Neural cell (in vitro differentiated cells): ENCODE data around the gene CNTNAP1.

Source experiments
- MXI1 ChIP-seq: fragments of 450-650 bp; conservative IDR thresholded peaks from 2 replicates; pipeline ENCODE4 v1.6.1; 2014; ENCODE audit warnings: antibody characterized with exemption, mild to moderate bottlenecking; ENCODE audit not compliant: poor library complexity, severe bottlenecking
- POLR2AphosphoS5 ChIP-seq: IDR thresholded peaks from 2 replicates; pipeline ENCODE4 v1.6.1; 2012
- SMC3 ChIP-seq: fragments of 450-650 bp; conservative IDR thresholded peaks from 2 replicates; pipeline ENCODE4 v1.6.1; 2014; ENCODE audit warnings: antibody characterized with exemption, mild to moderate bottlenecking, moderate library complexity; ENCODE audit not compliant: poor library complexity
- TF ChIP-seq, protein P1 (sequence below): fragments of 450-650 bp; IDR thresholded peaks from 2 replicates; pipeline ENCODE4 v1.5.1; 2014; ENCODE audit warnings: antibody characterized with exemption, mild to moderate bottlenecking, moderate library complexity; ENCODE audit not compliant: poor library complexity, severe bottlenecking
- TF ChIP-seq, protein P2 (sequence below): IDR thresholded peaks from 2 replicates; pipeline ENCODE4 v1.6.1; 2012; ENCODE audit warnings: borderline replicate concordance

DNA sequence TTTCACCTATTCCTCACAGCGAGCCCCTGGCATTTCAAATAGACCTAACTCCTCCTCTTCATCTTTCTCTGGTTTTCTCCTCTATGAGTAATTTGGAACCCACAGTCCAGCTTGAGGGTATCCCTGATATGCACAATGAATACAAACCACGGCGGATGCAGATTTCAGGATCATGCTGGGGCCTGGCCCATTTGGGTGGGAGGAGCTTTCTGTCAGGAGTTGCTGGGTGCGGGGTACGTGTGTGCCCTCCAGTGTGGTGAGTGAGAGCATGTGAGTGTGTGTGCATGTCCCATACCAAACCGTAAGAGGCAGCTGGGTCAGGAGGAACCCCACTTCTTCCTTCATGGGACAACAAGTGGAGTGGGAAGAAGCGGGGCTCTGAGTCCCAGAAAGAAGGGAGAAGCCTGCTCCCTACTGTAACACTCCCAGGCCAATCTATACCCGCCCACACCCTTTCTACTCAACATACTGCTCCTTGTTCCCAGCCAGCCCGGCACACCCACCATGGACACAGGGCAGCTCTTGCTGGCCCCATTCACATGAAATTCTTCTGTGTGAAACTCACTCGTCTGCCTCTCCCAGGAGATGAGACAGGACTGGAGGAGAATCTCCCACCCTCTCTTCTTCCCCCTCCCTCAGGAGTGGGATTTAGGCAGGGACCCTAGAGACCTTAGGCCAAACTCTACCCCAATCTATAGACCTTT lies 18.4 kb downstream of the CNTNAP1 start:
- TF ChIP-seq, protein P1, sequence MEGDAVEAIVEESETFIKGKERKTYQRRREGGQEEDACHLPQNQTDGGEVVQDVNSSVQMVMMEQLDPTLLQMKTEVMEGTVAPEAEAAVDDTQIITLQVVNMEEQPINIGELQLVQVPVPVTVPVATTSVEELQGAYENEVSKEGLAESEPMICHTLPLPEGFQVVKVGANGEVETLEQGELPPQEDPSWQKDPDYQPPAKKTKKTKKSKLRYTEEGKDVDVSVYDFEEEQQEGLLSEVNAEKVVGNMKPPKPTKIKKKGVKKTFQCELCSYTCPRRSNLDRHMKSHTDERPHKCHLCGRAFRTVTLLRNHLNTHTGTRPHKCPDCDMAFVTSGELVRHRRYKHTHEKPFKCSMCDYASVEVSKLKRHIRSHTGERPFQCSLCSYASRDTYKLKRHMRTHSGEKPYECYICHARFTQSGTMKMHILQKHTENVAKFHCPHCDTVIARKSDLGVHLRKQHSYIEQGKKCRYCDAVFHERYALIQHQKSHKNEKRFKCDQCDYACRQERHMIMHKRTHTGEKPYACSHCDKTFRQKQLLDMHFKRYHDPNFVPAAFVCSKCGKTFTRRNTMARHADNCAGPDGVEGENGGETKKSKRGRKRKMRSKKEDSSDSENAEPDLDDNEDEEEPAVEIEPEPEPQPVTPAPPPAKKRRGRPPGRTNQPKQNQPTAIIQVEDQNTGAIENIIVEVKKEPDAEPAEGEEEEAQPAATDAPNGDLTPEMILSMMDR = no peak
- no peak for TF ChIP-seq MXI1
- no peak for TF ChIP-seq SMC3
- no peak for TF ChIP-seq POLR2AphosphoS5
- TF ChIP-seq, protein P2, sequence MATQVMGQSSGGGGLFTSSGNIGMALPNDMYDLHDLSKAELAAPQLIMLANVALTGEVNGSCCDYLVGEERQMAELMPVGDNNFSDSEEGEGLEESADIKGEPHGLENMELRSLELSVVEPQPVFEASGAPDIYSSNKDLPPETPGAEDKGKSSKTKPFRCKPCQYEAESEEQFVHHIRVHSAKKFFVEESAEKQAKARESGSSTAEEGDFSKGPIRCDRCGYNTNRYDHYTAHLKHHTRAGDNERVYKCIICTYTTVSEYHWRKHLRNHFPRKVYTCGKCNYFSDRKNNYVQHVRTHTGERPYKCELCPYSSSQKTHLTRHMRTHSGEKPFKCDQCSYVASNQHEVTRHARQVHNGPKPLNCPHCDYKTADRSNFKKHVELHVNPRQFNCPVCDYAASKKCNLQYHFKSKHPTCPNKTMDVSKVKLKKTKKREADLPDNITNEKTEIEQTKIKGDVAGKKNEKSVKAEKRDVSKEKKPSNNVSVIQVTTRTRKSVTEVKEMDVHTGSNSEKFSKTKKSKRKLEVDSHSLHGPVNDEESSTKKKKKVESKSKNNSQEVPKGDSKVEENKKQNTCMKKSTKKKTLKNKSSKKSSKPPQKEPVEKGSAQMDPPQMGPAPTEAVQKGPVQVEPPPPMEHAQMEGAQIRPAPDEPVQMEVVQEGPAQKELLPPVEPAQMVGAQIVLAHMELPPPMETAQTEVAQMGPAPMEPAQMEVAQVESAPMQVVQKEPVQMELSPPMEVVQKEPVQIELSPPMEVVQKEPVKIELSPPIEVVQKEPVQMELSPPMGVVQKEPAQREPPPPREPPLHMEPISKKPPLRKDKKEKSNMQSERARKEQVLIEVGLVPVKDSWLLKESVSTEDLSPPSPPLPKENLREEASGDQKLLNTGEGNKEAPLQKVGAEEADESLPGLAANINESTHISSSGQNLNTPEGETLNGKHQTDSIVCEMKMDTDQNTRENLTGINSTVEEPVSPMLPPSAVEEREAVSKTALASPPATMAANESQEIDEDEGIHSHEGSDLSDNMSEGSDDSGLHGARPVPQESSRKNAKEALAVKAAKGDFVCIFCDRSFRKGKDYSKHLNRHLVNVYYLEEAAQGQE = no peak
